ENCODE measurements around the gene MSH2.
A peak's percentile ranks its signal among the peaks of the same experiment; 100 is the strongest.
"Not testable (repeated sequence)": the region's sequence is repeated elsewhere in the genome, so short reads cannot be mapped to it uniquely, and the experiment has no call there.

MSH2 gene

GRCh38 chr2:47403609-47404193 is 745 bp downstream of the MSH2 start:
- peak overlapping the region; percentile 96 for H3K27ac ChIP-seq
- peaks cover 46% of the 10 kb centered on the region for H3K36me3 ChIP-seq
- no peaks in the 10 kb centered on the region for H3K9me3 ChIP-seq (ENCODE audit: severe bottlenecking)
- no peaks in the 10 kb centered on the region for H3K27me3 ChIP-seq (ENCODE audit: insufficient read depth, low read depth, severe bottlenecking)
- no peak for TF ChIP-seq CTCF (IDR thresholded peaks at IDR 0.05; ENCODE audit: low read depth, low read length)
- H3K4me3 ChIP-seq (ENCODE audit: low read depth, low read length), result peak overlapping the region; percentile 78
- DNase-seq, result peak; percentile 59

- Histone ChIP-seq H3K9me3 (ENCODE audit: severe bottlenecking) (no peaks in the 10 kb centered on the region), H3K27ac (peak overlapping the region; percentile 96)
Observed at GRCh38 chr2:47404356-47404755, 1.4 kb downstream of the MSH2 start.

GRCh38 chr2:47405757-47406156 is 2.8 kb downstream of the MSH2 start:
- Histone ChIP-seq H3K9me3 (ENCODE audit: severe bottlenecking) (no peaks in the 10 kb centered on the region), H3K27me3 (ENCODE audit: insufficient read depth, low read depth, severe bottlenecking) (no peaks in the 10 kb centered on the region), H3K27ac (no peak overlapping the region), H3K36me3 (peaks cover 65% of the 10 kb centered on the region), H3K4me3 (ENCODE audit: low read depth, low read length) (no peak overlapping the region)
- DNase-seq, result no peak
- no peak for TF ChIP-seq CTCF (IDR thresholded peaks at IDR 0.05; ENCODE audit: low read depth, low read length)

More at GRCh38 chr2:47404356-47404755, 1.4 kb downstream of the MSH2 start:
- no peak for TF ChIP-seq CTCF (IDR thresholded peaks at IDR 0.05; ENCODE audit: low read depth, low read length)
- no peaks in the 10 kb centered on the region for H3K27me3 ChIP-seq (ENCODE audit: insufficient read depth, low read depth, severe bottlenecking)
- no peak for DNase-seq
- peaks cover 51% of the 10 kb centered on the region for H3K36me3 ChIP-seq
- peak overlapping the region; percentile 78 for H3K4me3 ChIP-seq (ENCODE audit: low read depth, low read length)

GRCh38 chr2:47406649-47407330 is 3.8 kb downstream of the MSH2 start:
- peaks cover 76% of the 10 kb centered on the region for H3K36me3 ChIP-seq
- not testable (repeated sequence) for H3K9me3 ChIP-seq (ENCODE audit: severe bottlenecking); H3K27ac ChIP-seq; H3K4me3 ChIP-seq (ENCODE audit: low read depth, low read length); DNase-seq; H3K27me3 ChIP-seq (ENCODE audit: insufficient read depth, low read depth, severe bottlenecking)

- DNase-seq; H3K4me3 ChIP-seq (ENCODE audit: low read depth, low read length); H3K27ac ChIP-seq; H3K27me3 ChIP-seq (ENCODE audit: insufficient read depth, low read depth, severe bottlenecking); H3K9me3 ChIP-seq (ENCODE audit: severe bottlenecking): not testable (repeated sequence)
- peaks cover 88% of the 10 kb centered on the region for H3K36me3 ChIP-seq
Observed at GRCh38 chr2:47407976-47408375, 5.0 kb downstream of the MSH2 start.

- H3K36me3 ChIP-seq, result peaks cover 95% of the 10 kb centered on the region
- no peaks in the 10 kb centered on the region for H3K9me3 ChIP-seq (ENCODE audit: severe bottlenecking)
- H3K4me3 ChIP-seq (ENCODE audit: low read depth, low read length), result no peak overlapping the region
- TF ChIP-seq CTCF (IDR thresholded peaks at IDR 0.05; ENCODE audit: low read depth, low read length), result no peak
- no peak overlapping the region for H3K27ac ChIP-seq
- H3K27me3 ChIP-seq (ENCODE audit: insufficient read depth, low read depth, severe bottlenecking), result no peaks in the 10 kb centered on the region
- no peak for DNase-seq
Observed at GRCh38 chr2:47414682-47415458, 11.9 kb downstream of the MSH2 start.

All from WERI-Rb-1 (cell line).